K562 (cell line): ENCODE results near the gene HERC3. TPM values are rescaled to one million over a fixed set of nuclear protein-coding genes. Genes with fewer than 3 reads are reported as not detected.

Source experiments
- BRF1 ChIP-seq: IDR thresholded peaks from 3 replicates; pipeline ENCODE4 v1.6.1; 2011; ENCODE audit warnings: borderline replicate concordance, mild to moderate bottlenecking; ENCODE audit not compliant: insufficient read length; ENCODE audit errors: extremely low read depth
- CBFA2T2 ChIP-seq: fragments of 450-650 bp; conservative IDR thresholded peaks from 2 replicates; pipeline ENCODE4 v1.6.1; 2017; ENCODE audit warnings: mild to moderate bottlenecking
- CBFA2T3 ChIP-seq: fragments of 450-650 bp; IDR thresholded peaks from 2 replicates; pipeline ENCODE4 v1.6.1; 2017
- CBX8 ChIP-seq: fragments of 200-600 bp; sonication (generic); IDR thresholded peaks from 2 replicates; pipeline ENCODE4 v1.6.1; 2012; ENCODE audit warnings: borderline replicate concordance, mixed run types, low read depth, mild to moderate bottlenecking, moderate library complexity, mixed read lengths, low read length, control low read depth, inconsistent platforms; ENCODE audit not compliant: poor library complexity, severe bottlenecking; ENCODE audit errors: extremely low read depth
- E2F3 ChIP-seq: fragments of 250-450 bp; sonication (Bioruptor Pico); IDR thresholded peaks from 2 replicates; pipeline ENCODE4 v1.4.0; 2020; ENCODE audit warnings: mild to moderate bottlenecking
- FOXP1 ChIP-seq: sonication (generic); formaldehyde crosslinking; IDR thresholded peaks from 2 replicates; pipeline ENCODE4 v1.8.0; 2022; ENCODE audit warnings: mild to moderate bottlenecking, missing genetic modification reagents
- NKRF ChIP-seq: fragments of 450-650 bp; IDR thresholded peaks from 2 replicates; pipeline ENCODE4 v1.6.1; 2016; ENCODE audit warnings: borderline replicate concordance
- RBFOX2 ChIP-seq: fragments of 200-400 bp; formaldehyde crosslinking; IDR thresholded peaks from 2 replicates; pipeline ENCODE4 v1.6.1; 2017; ENCODE audit warnings: low read depth, mild to moderate bottlenecking, low read length, moderate library complexity
- RREB1 ChIP-seq: fragments of 250-450 bp; sonication (Bioruptor Pico); IDR thresholded peaks from 2 replicates; pipeline ENCODE4 v1.4.0; 2020
- SIRT6 ChIP-seq: IDR thresholded peaks from one replicate; pipeline ENCODE4 v1.6.1; 2012; ENCODE audit warnings: low read depth, mild to moderate bottlenecking, control low read depth, inconsistent platforms, low read length, moderate library complexity
- SMARCB1 ChIP-seq: IDR thresholded peaks from 2 replicates; pipeline ENCODE4 v1.6.1; 2011; ENCODE audit warnings: improper control_type of control experiment, low read depth; ENCODE audit not compliant: insufficient read length
- SMC3 ChIP-seq: conservative IDR thresholded peaks from 2 replicates; pipeline ENCODE4 v1.6.1; 2011; ENCODE audit warnings: low read depth, low read length, improper control_type of control experiment; ENCODE audit not compliant: insufficient read depth
- TCF3 ChIP-seq: sonication (generic); formaldehyde crosslinking; IDR thresholded peaks from 2 replicates; pipeline ENCODE4 v1.4.0; 2020; ENCODE audit warnings: mild to moderate bottlenecking, missing genetic modification reagents
- ZNF263 ChIP-seq: sonication (generic); formaldehyde crosslinking; IDR thresholded peaks from 2 replicates; pipeline ENCODE4 v1.8.0; 2022; ENCODE audit warnings: mild to moderate bottlenecking, missing genetic modification reagents, borderline replicate concordance
- ZNF668 ChIP-seq: fragments of 250-450 bp; sonication (Bioruptor Pico); IDR thresholded peaks from 2 replicates; pipeline ENCODE4 v1.8.0; 2022; ENCODE audit warnings: mild to moderate bottlenecking, inconsistent platforms
- polyA plus RNA-seq, 8 experiments: library from polyadenylated mRNA; depleted of rRNA in 4 of 8; stranded (reverse) in 5 of 8; unstranded in 3 of 8; fragments of >200 nt; fragmentation: Nextera tagmentation in 2 of 8; fragmentation: Illumina TruSeq in 1 of 8; extraction: Ambion mirVana in 2 of 8; extraction: Trizol in 1 of 8; gene quantifications; 2 replicates each; pipeline versions ENCODE4 v1.2.1 to v1.2.3, GENCODE V29; 2011 to 2014; ENCODE audit warnings: inconsistent platforms in 1 of 8, missing spikeins in 1 of 8
- total RNA-seq, 7 experiments: library from RNA; depleted of rRNA in 6 of 7; stranded (reverse); fragments of >200 nt in 6 of 7; fragmentation: Illumina TruSeq in 2 of 7; extraction: Trizol in 2 of 7; gene quantifications; 2 replicates each; pipeline versions ENCODE4 v1.2.1 to v1.2.3, GENCODE V29; 2011 to 2021; ENCODE audit warnings: low replicate concordance in 1 of 7
- TF ChIP-seq, protein P1 (sequence below): sonication (generic); formaldehyde crosslinking; IDR thresholded peaks from 2 replicates; pipeline ENCODE4 v1.8.0; 2022; ENCODE audit warnings: missing genetic modification reagents, mild to moderate bottlenecking, moderate library complexity, borderline replicate concordance
- TF ChIP-seq, protein P2 (sequence below): fragments of 450-650 bp; IDR thresholded peaks from 2 replicates; pipeline ENCODE4 v1.6.1; 2016; ENCODE audit warnings: low read depth, mild to moderate bottlenecking, moderate library complexity
- TF ChIP-seq, protein P3 (sequence below): fragments of 450-650 bp; IDR thresholded peaks from 2 replicates; pipeline ENCODE4 v1.6.1; 2017; ENCODE audit warnings: mild to moderate bottlenecking, moderate library complexity

Gene HERC3
- total and polyA plus RNA-seq, 9 of the 15 experiments (the other 6 are each of a cell fraction or from before 2014, with no cell fraction given): 1.8 to 13.1 (median 7.6) TPM

GRCh38 chr4:88702782-88703181 is 110.5 kb downstream of the HERC3 start (continued):
- no peak for TF ChIP-seq RREB1
- no peak for TF ChIP-seq RBFOX2
- TF ChIP-seq, protein P1, sequence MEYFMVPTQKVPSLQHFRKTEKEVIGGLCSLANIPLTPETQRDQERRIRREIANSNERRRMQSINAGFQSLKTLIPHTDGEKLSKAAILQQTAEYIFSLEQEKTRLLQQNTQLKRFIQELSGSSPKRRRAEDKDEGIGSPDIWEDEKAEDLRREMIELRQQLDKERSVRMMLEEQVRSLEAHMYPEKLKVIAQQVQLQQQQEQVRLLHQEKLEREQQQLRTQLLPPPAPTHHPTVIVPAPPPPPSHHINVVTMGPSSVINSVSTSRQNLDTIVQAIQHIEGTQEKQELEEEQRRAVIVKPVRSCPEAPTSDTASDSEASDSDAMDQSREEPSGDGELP: no peak
- TF ChIP-seq, protein P2, sequence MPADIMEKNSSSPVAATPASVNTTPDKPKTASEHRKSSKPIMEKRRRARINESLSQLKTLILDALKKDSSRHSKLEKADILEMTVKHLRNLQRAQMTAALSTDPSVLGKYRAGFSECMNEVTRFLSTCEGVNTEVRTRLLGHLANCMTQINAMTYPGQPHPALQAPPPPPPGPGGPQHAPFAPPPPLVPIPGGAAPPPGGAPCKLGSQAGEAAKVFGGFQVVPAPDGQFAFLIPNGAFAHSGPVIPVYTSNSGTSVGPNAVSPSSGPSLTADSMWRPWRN: no peak
- TF ChIP-seq CBFA2T3: peak; percentile 80
- TF ChIP-seq TCF3: peak; percentile 54; the same call in 1 of the 2 replicates
- no peak for TF ChIP-seq ZNF668
- TF ChIP-seq E2F3 (CRISPR knock-in tag): no peak
- TF ChIP-seq, protein P3, sequence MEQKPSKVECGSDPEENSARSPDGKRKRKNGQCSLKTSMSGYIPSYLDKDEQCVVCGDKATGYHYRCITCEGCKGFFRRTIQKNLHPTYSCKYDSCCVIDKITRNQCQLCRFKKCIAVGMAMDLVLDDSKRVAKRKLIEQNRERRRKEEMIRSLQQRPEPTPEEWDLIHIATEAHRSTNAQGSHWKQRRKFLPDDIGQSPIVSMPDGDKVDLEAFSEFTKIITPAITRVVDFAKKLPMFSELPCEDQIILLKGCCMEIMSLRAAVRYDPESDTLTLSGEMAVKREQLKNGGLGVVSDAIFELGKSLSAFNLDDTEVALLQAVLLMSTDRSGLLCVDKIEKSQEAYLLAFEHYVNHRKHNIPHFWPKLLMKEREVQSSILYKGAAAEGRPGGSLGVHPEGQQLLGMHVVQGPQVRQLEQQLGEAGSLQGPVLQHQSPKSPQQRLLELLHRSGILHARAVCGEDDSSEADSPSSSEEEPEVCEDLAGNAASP: no peak
- TF ChIP-seq NKRF: no peak
- TF ChIP-seq CBX8: no peak
- TF ChIP-seq FOXP1: no peak
- peak; percentile 64 for TF ChIP-seq CBFA2T2
- TF ChIP-seq BRF1: no peak
- no peak for TF ChIP-seq SMC3
- TF ChIP-seq SMARCB1: no peak
- no peak for TF ChIP-seq ZNF263 (CRISPR knock-in tag)
- TF ChIP-seq SIRT6: no peak
